ENCODE results near the gene JAZF1.

JAZF1 gene

DNA sequence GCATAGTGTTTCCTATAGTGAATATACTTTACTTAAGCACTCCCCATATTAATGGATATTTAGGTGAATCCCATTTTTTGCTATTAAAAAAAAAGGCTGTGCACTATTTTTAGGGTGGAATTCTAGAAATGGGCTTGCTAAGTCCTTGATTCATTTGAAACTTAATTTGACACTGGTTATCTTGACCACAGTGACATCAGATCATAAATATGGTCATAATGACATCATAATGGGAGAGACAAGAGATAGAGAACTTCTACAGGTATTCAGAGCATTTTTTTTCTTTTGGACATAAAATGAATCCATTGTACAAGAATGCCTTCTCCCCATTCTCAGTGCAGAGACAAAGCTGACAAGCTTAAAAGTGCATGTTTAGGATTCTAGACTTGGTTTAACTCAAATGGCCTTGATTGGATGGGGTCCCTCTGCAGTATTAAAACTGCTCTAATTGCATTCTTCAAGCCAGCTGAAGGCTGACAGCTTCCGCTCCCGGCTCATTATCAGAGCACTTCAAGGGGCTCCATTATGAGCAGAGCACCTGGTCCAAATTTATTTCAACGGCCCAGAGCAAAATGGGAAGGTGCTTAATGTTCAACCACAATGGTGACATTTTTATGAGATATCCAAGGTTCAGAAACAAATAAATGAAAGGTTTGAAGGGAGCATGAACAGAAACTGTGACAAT lies 104.8 kb downstream of the JAZF1 start:
- Histone ChIP-seq H3K9ac (ENCODE audit: low read length) (no peak overlapping the region), H3K36me3 (replicated peaks; ENCODE audit: insufficient read depth, low read length) (no peaks in the 10 kb centered on the region), H3F3A (ENCODE audit: insufficient read depth, low read length) (0 out of 2 replicates have a peak, but pooled peaks cover 3% of the 10 kb centered on the region), H3K79me2 (ENCODE audit: low read length) (no peaks in the 10 kb centered on the region), H3K9me2 (replicated peaks; ENCODE audit: insufficient read depth, low read length) (no peaks in the 10 kb centered on the region), H3K4me1 (ENCODE audit: low read length) (peaks cover 6% of the 10 kb centered on the region), H4K20me1 (ENCODE audit: insufficient read depth, low read length) (no peaks in the 10 kb centered on the region), H3K9me3 (replicated peaks; ENCODE audit: insufficient read depth, low read length) (no peaks in the 10 kb centered on the region), H3K4me2 (ENCODE audit: low read depth, low read length) (no peak overlapping the region), H3K27me3 (replicated peaks; ENCODE audit: insufficient read depth, low read length) (no peaks in the 10 kb centered on the region), H3K27ac (ENCODE audit: low read length) (no peak overlapping the region), H3K4me3 (ENCODE audit: low read length) (no peak overlapping the region), H2AFZ (ENCODE audit: low read length) (no peak overlapping the region)
- DNase-seq: no peak
- no peak for TF ChIP-seq EZH2phosphoT487 (IDR thresholded peaks at IDR 0.05; ENCODE audit: low read length)
- TF ChIP-seq EZH2 (optimal IDR thresholded peaks at IDR 0.05; ENCODE audit: low read depth, low read length): no peak
- TF ChIP-seq, protein P1, sequence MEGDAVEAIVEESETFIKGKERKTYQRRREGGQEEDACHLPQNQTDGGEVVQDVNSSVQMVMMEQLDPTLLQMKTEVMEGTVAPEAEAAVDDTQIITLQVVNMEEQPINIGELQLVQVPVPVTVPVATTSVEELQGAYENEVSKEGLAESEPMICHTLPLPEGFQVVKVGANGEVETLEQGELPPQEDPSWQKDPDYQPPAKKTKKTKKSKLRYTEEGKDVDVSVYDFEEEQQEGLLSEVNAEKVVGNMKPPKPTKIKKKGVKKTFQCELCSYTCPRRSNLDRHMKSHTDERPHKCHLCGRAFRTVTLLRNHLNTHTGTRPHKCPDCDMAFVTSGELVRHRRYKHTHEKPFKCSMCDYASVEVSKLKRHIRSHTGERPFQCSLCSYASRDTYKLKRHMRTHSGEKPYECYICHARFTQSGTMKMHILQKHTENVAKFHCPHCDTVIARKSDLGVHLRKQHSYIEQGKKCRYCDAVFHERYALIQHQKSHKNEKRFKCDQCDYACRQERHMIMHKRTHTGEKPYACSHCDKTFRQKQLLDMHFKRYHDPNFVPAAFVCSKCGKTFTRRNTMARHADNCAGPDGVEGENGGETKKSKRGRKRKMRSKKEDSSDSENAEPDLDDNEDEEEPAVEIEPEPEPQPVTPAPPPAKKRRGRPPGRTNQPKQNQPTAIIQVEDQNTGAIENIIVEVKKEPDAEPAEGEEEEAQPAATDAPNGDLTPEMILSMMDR (IDR thresholded peaks at IDR 0.05; ENCODE audit: low read length): no peak

DNA sequence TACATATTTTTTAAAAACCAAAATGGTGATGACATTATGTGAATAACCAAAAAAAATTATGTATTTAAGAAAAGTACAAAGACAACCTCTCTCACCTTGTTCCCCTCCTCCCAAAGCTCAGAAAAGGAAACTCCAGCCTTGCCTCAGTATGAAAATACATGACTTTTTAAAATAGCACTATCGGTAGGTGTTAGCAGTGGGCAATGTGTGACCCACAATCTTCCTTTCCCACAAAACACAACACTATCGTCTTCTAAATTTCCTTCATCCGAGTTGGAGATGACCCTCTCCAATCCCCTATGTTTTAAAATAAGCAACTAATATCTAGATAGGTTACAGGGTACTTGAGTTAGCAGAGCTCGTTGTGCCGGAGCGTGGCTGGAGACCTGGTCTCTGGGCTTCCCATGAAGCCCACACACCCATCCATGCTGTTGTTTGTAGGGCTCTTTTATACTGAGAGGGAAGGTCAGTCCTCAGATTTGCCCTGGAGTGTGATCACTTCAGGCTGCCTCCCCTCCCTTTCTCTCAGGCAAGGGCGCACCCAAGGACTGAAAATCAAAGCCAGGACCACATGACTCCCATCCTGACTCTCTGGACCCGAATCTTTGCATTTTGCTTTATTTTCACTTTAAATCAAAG lies 107.6 kb downstream of the JAZF1 start:
- no peaks in the 10 kb centered on the region for H3K9me3 ChIP-seq (replicated peaks; ENCODE audit: insufficient read depth, low read length)
- no peak overlapping the region for H3K27ac ChIP-seq (ENCODE audit: low read length)
- no peaks in the 10 kb centered on the region for H3K9me2 ChIP-seq (replicated peaks; ENCODE audit: insufficient read depth, low read length)
- H3K9ac ChIP-seq (ENCODE audit: low read length): no peak overlapping the region
- no peak overlapping the region for H3K4me2 ChIP-seq (ENCODE audit: low read depth, low read length)
- H2AFZ ChIP-seq (ENCODE audit: low read length): no peak overlapping the region
- no peak overlapping the region for H3K4me3 ChIP-seq (ENCODE audit: low read length)
- no peaks in the 10 kb centered on the region for H3K36me3 ChIP-seq (replicated peaks; ENCODE audit: insufficient read depth, low read length)
- H3F3A ChIP-seq (ENCODE audit: insufficient read depth, low read length): 0 out of 2 replicates have a peak, but pooled peaks cover 1% of the 10 kb centered on the region
- no peaks in the 10 kb centered on the region for H3K79me2 ChIP-seq (ENCODE audit: low read length)
- no peaks in the 10 kb centered on the region for H3K27me3 ChIP-seq (replicated peaks; ENCODE audit: insufficient read depth, low read length)
- no peaks in the 10 kb centered on the region for H4K20me1 ChIP-seq (ENCODE audit: insufficient read depth, low read length)
- peaks cover 3% of the 10 kb centered on the region for H3K4me1 ChIP-seq (ENCODE audit: low read length)
- TF ChIP-seq, protein P1 (IDR thresholded peaks at IDR 0.05; ENCODE audit: low read length): no peak
- TF ChIP-seq EZH2phosphoT487 (IDR thresholded peaks at IDR 0.05; ENCODE audit: low read length): no peak
- TF ChIP-seq EZH2 (optimal IDR thresholded peaks at IDR 0.05; ENCODE audit: low read depth, low read length): no peak
- DNase-seq: no peak

DNA sequence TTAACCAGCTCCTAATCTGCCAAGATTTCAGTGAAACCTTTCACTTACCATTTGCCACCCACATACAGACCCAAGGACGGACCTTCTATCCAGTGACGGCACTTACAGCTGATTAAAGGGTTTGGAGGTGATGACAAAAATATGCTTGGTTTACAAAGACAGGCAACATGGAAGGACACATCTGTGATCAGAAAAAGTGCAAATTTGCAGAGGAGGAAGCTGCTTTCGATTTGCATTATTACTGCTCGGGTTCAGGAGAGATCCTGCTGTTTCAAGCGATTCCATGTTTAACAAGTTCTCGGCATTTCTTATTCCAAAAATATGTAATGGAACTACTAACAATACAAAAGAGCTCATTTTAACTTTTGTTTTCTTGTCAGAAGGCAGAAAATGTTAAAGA lies 109.0 kb downstream of the JAZF1 start:
- no peaks in the 10 kb centered on the region for H4K20me1 ChIP-seq (ENCODE audit: insufficient read depth, low read length)
- no peak overlapping the region for H3K27ac ChIP-seq (ENCODE audit: low read length)
- no peak for DNase-seq
- no peaks in the 10 kb centered on the region for H3F3A ChIP-seq (ENCODE audit: insufficient read depth, low read length)
- H3K4me1 ChIP-seq (ENCODE audit: low read length): no peaks in the 10 kb centered on the region
- no peak overlapping the region for H3K4me3 ChIP-seq (ENCODE audit: low read length)
- H3K9me2 ChIP-seq (replicated peaks; ENCODE audit: insufficient read depth, low read length): no peaks in the 10 kb centered on the region
- H3K36me3 ChIP-seq (replicated peaks; ENCODE audit: insufficient read depth, low read length): no peaks in the 10 kb centered on the region
- H3K27me3 ChIP-seq (replicated peaks; ENCODE audit: insufficient read depth, low read length): no peaks in the 10 kb centered on the region
- H3K9me3 ChIP-seq (replicated peaks; ENCODE audit: insufficient read depth, low read length): no peaks in the 10 kb centered on the region
- no peak overlapping the region for H3K9ac ChIP-seq (ENCODE audit: low read length)
- no peak overlapping the region for H3K4me2 ChIP-seq (ENCODE audit: low read depth, low read length)
- H2AFZ ChIP-seq (ENCODE audit: low read length): no peak overlapping the region
- no peaks in the 10 kb centered on the region for H3K79me2 ChIP-seq (ENCODE audit: low read length)
- TF ChIP-seq EZH2phosphoT487 (IDR thresholded peaks at IDR 0.05; ENCODE audit: low read length) (no peak), EZH2 (optimal IDR thresholded peaks at IDR 0.05; ENCODE audit: low read depth, low read length) (no peak)
- TF ChIP-seq, protein P1 (IDR thresholded peaks at IDR 0.05; ENCODE audit: low read length): no peak

Measured in MM.1S (cell line).